8988T (cell line): ENCODE data around the gene COPRS.

Source experiments
- DNase-seq: peaks from one replicate; pipeline ENCODE4 v3.0.0; 2011

The COPRS gene, protein sequence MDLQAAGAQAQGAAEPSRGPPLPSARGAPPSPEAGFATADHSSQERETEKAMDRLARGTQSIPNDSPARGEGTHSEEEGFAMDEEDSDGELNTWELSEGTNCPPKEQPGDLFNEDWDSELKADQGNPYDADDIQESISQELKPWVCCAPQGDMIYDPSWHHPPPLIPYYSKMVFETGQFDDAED

GRCh38 chr17:31858642-31859486, at the start of gene COPRS:
TSS of gene COPRS (minus strand) at chr17:31859244. CDS start at chr17:31859199, 45 bp downstream.
- peak; percentile 64 for DNase-seq

GRCh38 chr17:31908386-31908785, 49.3 kb upstream of the COPRS start:
- no peak for DNase-seq

- no peak for DNase-seq
Measured at GRCh38 chr17:31907342-31907962, 48.4 kb upstream of the COPRS start.

- DNase-seq: no peak
Measured at GRCh38 chr17:31903401-31903800, 44.4 kb upstream of the COPRS start.

DNA sequence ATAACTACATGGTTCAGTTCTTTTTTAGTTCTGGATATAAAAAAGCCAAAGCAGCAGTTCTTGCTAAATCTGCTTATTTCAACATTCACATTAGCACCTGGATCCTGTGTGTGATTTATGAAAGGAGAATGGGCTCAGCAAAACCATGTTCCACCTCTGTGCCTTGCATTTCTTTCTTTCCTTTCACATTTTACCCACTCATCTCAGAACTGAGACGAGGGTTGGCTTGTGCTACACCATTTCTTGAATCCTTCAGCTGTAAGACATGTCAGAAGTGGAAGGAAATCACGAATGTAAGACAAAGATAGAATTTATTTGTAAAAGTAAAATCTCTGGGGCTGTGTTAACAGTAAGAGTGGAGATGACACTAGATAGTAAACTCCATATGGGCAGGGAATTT, 43.6 kb upstream of the COPRS start:
- DNase-seq: no peak

DNA sequence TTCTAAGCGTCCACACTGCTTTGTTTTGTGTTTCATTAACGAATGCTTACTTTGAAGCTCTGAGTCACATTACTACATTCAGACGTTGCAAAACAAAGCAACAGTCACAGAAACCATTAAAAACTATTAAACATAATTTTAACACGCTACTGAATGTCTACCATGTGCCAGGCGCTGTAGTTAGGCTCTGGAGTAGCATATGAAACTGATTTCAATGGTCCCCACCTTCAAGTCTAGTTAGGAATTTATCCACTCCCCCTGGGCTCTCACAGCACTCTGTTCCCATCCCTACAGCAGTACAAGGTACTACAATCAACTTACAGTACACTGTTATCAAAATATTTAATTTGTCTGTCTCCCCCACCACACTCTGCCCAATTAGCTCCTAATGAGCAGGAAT, 41.8 kb upstream of the COPRS start:
- no peak for DNase-seq

GRCh38 chr17:31888124-31888523, 29.1 kb upstream of the COPRS start:
- no peak for DNase-seq

GRCh38 chr17:31882571-31882970, 23.5 kb upstream of the COPRS start:
- no peak for DNase-seq

GRCh38 chr17:31880311-31880710, 21.3 kb upstream of the COPRS start:
- DNase-seq: no peak

GRCh38 chr17:31878703-31879073, 19.6 kb upstream of the COPRS start:
- DNase-seq: no peak

DNA sequence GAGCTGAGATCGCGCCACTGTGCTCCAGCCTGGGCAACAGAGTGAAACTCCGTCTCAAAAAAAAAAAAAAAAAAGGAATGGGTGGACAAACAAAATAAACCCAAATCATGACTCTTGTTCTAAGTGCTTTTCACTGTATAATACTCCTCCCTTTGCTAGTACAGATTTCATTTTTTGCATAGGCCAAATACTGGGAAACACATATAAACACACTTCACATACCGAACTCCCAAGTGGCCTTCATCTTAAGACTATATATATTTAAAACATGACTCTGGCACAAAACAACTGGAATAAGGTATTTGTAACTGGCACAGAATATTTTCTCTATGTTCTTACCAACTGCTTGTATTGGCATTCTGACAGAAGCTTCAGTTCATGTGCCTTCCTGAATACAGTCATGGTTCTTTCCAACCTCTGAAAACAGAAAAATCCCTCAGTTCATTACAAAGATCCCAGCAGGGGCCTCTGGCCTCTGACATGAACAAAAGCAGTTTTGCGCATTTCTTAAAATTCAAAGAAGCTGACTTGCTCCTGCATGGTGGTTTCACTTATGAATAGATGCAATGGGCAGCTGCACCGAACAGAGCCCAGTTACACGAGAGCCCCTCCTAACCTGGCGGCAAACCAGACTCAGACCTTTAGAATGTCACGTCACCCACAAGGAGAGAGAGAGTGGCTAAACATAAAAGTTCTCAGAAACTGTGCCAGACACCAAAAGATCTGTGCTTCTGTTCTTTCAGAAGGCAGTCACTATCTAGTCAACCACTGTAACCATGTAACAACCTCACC, 19.1 kb upstream of the COPRS start:
- DNase-seq: no peak

DNA sequence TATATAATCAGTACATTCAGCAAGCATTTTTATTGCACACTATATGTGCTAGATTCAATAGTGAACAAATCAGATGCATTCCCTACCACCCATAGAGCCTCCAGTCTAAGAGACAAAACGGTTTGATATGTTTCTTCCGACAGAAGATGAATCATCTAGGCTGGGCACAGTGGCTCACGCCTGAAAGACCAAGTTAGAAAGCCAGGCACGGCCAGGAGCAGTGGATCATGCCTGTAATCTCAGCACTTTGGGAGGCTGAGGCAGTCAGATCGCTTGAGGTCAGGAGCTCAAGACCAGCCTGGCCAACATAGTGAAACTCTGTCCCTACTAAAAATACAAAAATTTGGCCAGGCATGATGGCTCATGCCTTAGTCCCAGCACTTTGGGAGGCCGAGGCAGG, 18.3 kb upstream of the COPRS start:
- DNase-seq: no peak

GRCh38 chr17:31875081-31875480, 16.0 kb upstream of the COPRS start:
- DNase-seq: no peak

- DNase-seq: no peak
Measured at GRCh38 chr17:31869797-31870568, 10.9 kb upstream of the COPRS start.

DNA sequence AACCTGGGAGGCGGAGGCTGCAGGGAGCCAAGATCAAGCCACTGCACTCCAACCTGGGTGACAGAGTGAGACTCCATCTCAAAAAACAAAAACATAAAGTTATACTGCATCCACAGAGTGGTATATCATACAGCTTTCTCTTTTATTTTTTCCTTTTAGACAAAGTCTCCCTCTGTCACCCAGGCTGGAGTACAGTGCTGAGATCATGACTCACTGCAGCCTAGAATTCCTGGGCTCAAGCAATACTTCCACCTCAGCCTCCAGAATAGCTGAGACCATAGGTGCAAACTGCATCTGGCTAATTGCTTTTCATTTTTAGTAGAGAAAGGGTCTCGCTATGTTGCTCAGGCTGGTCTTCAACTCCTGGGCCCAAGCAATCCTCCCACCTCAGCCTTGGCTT, 10.0 kb upstream of the COPRS start:
- DNase-seq: no peak

- no peak for DNase-seq
Measured at GRCh38 chr17:31859487-31860008, 504 bp upstream of the COPRS start.

DNA sequence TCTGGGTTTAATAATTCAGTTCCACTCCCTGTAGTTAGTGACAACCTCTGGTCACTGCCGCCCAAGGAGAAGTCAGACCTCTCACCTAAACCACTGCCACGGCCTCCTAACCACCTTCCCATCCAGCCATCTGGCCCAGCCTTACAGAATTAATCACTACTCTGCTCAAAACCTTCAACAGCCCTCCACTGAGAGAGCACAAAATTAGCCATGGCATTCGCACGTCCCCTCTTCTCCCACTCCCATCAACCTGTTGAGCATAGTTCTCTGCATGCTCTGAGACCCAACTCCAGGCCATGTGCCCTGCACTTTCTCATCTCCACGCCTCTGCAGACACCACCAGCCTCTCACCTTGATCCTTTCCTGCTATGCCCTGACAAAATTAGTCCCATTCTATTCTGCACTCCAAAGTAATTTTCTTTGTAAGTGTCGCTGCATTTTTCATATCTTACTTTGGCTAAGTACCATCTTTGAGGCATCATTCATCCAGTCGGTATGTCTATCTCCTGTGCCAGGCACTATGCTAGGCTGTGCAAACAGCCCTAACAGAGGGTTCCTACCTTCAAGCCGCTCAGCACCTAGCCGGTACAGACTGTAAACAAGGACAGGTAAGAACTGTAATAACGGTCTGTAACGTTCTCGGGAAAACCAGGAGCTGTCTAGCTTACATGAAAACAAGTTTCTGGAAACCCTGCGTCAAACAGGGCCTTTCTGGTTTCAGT, 963 bp downstream of the COPRS start:
- DNase-seq: no peak

DNA sequence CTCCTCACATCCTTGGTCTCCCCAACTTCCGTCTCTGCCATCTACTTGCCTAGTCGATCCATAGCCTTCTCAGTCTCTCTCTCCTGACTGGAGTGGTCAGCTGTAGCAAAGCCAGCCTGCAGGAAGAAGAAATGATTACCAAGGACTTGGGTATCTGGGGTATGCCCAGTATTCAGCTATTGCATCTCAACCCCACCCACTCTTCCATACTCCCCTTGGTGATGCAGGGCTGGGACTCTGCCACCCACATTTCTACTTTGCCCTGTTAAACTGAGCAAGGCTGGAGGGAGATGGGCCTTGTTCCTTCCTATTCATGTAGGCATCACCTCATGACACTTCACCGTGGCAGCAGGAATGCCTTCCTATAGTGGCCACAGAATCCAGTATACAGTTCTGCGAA, 2.3 kb downstream of the COPRS start:
- DNase-seq: no peak

DNA sequence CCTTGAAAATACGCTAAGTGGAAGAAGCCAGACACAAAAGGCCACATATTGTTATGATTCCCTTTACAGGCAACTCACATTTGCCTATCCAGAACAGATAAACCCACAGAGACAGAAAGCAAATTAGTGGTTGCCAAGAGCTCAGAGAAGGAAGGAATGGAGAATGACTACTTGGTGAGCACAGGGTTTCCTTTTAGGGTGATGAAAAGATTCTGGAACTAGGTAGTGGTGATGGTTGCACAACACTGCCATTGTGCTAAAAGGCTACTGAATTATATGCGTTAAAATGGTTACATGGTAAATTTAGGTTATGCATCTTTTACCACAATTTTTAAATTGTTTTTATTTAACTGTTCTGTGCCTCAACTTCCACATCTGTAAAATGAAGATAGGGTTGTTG, 4.4 kb downstream of the COPRS start:
- DNase-seq: no peak

DNA sequence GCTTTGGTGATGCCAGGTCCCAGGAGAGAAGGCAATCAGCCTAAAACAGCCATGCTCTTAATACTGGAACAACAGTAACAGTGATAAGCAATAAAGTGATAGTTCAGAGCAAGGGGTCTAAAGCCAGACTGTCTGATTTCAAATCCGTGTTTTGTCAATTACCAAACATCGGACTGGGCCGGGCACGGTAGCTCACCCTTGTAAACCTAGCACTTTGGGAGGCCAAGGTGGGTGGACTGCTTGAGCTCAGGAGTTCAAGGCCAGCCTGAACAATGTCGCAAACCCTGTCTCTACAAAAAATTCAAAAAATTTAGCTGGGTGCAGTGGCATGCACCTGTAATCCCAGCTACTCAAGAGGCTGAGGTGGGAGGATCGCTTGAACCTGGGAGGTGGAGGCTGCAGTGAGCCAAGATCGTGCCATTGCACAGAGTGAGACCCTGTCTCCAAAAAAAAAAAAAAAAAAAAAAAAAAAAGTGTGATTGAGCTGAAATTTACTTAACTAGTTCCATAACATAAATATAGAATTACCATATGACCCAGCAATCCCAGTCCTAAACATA, 5.1 kb downstream of the COPRS start:
- no peak for DNase-seq

GRCh38 chr17:31845291-31845690, 13.8 kb downstream of the COPRS start:
- DNase-seq: no peak
